LoVo (cell line): ENCODE results near the gene C4orf50.
"Not testable (repeated sequence)": the region's sequence is repeated elsewhere in the genome, so short reads cannot be mapped to it uniquely, and the experiment has no call there.

Experiments used
- DNase-seq: peaks from one replicate; pipeline ENCODE4 v3.0.0-alpha.2; 2016; ENCODE audit warnings: low spot score

Gene C4orf50

GRCh38 chr4:5969336-5969735 lies 48.9 kb downstream of the C4orf50 start:
- DNase-seq: no peak

- no peak for DNase-seq
Observed at GRCh38 chr4:5968246-5968645, 50.0 kb downstream of the C4orf50 start.

- DNase-seq: no peak
Observed at GRCh38 chr4:5967783-5968182, 50.4 kb downstream of the C4orf50 start.

- DNase-seq: no peak
Observed at GRCh38 chr4:5965225-5965624, 53.0 kb downstream of the C4orf50 start.

GRCh38 chr4:5964030-5964429 lies 54.2 kb downstream of the C4orf50 start:
- no peak for DNase-seq

- no peak for DNase-seq
Observed at GRCh38 chr4:5963611-5964010, 54.6 kb downstream of the C4orf50 start.

GRCh38 chr4:5962416-5962815 lies 55.8 kb downstream of the C4orf50 start:
- no peak for DNase-seq

GRCh38 chr4:5960252-5960880 lies 57.9 kb downstream of the C4orf50 start:
- no peak for DNase-seq

- DNase-seq: no peak
Observed at GRCh38 chr4:5959211-5959982, 58.8 kb downstream of the C4orf50 start.

GRCh38 chr4:5958199-5958735 lies 60.0 kb downstream of the C4orf50 start:
- DNase-seq: no peak

- DNase-seq: no peak
Observed at GRCh38 chr4:5957076-5957475, 61.2 kb downstream of the C4orf50 start.

- DNase-seq: no peak
Observed at GRCh38 chr4:5956285-5957021, 61.8 kb downstream of the C4orf50 start.

- no peak for DNase-seq
Observed at GRCh38 chr4:5955856-5956255, 62.4 kb downstream of the C4orf50 start.

GRCh38 chr4:5955201-5955821 lies 62.9 kb downstream of the C4orf50 start:
- no peak for DNase-seq

GRCh38 chr4:5954056-5954760 lies 64.0 kb downstream of the C4orf50 start:
- DNase-seq: no peak

GRCh38 chr4:5952975-5953951 lies 65.0 kb downstream of the C4orf50 start:
- DNase-seq: no peak

- DNase-seq: no peak
Observed at GRCh38 chr4:5952286-5952974, 65.8 kb downstream of the C4orf50 start.

GRCh38 chr4:5946653-5947052 lies 71.6 kb downstream of the C4orf50 start:
- DNase-seq: not testable (repeated sequence)

- DNase-seq: no peak
Observed at GRCh38 chr4:5945936-5946335, 72.3 kb downstream of the C4orf50 start.

GRCh38 chr4:5945171-5945570 lies 73.1 kb downstream of the C4orf50 start:
- no peak for DNase-seq
